Left forelimb (tissue), 1 donor: ENCODE data around the gene RIC8A.
"Not testable (repeated sequence)": the region's sequence is repeated elsewhere in the genome, so short reads cannot be mapped to it uniquely, and the experiment has no call there.

Experiments used
- DNase-seq: peaks from one replicate; pipeline ENCODE4 v3.0.0-alpha.2; 2018; ENCODE audit warnings: low spot score

The RIC8A gene

GRCh38 chr11:207208-207862 is at the start of gene RIC8A, which contains the start of gene BET1L:
RIC8A (plus strand) TSS chr11:207708; CDS start chr11:208855, 1,147 bp downstream.
BET1L (minus strand) TSS chr11:207399; CDS start chr11:207321, 78 bp downstream.
- DNase-seq = peak; percentile 98

- not testable (repeated sequence) for DNase-seq
These were observed 27.3 kb upstream of the RIC8A start for GRCh38 chr11:180242-180641.

GRCh38 chr11:189200-189783 is 18.2 kb upstream of the RIC8A start:
- peak; percentile 47 for DNase-seq

GRCh38 chr11:189843-190311 is 17.6 kb upstream of the RIC8A start:
- DNase-seq = not testable (repeated sequence)

- not testable (repeated sequence) for DNase-seq
These were observed 17.0 kb upstream of the RIC8A start for GRCh38 chr11:190546-190945.

- DNase-seq = not testable (repeated sequence)
These were observed 15.7 kb upstream of the RIC8A start for GRCh38 chr11:191490-192478.

- DNase-seq = not testable (repeated sequence)
These were observed 14.8 kb upstream of the RIC8A start, which contains the start of gene SCGB1C1 for GRCh38 chr11:192674-193128. SCGB1C1 (plus strand) TSS chr11:193078; CDS start chr11:193100, 22 bp downstream.

GRCh38 chr11:193481-193880 is 14.0 kb upstream of the RIC8A start:
- not testable (repeated sequence) for DNase-seq

- DNase-seq = no peak
These were observed 10.4 kb upstream of the RIC8A start for GRCh38 chr11:196786-197731.

- no peak for DNase-seq
These were observed 9.7 kb upstream of the RIC8A start for GRCh38 chr11:197741-198235.

- DNase-seq = no peak
These were observed 9.2 kb upstream of the RIC8A start for GRCh38 chr11:198236-198806.

- no peak for DNase-seq
These were observed 8.4 kb upstream of the RIC8A start for GRCh38 chr11:199004-199581.

GRCh38 chr11:199782-200181 is 7.7 kb upstream of the RIC8A start:
- no peak for DNase-seq

GRCh38 chr11:200224-201003 is 7.1 kb upstream of the RIC8A start:
- DNase-seq = no peak

- DNase-seq = no peak
These were observed 5.5 kb upstream of the RIC8A start for GRCh38 chr11:201966-202365.

- peak; percentile 6 for DNase-seq
These were observed 5.0 kb upstream of the RIC8A start for GRCh38 chr11:202490-202889.

GRCh38 chr11:203056-203944 is 4.2 kb upstream of the RIC8A start:
- DNase-seq = no peak

- no peak for DNase-seq
These were observed 3.4 kb upstream of the RIC8A start for GRCh38 chr11:203945-204586.
